Activated T-helper 9 cell treated with anti-CD3 and anti-CD28 coated beads, Interleukin-2, amount 50 U/mL, for 16 hours (primary cell): Measurements from ENCODE around the gene EVPLL.
"Not testable (repeated sequence)": the region's sequence is repeated elsewhere in the genome, so short reads cannot be mapped to it uniquely, and the experiment has no call there.

Source experiments
- DNase-seq: peaks from one replicate; pipeline ENCODE4 v3.0.0-alpha.2; 2020; ENCODE audit warnings: low read depth

Gene EVPLL

GRCh38 chr17:18379246-18380146 lies 1.9 kb downstream of the EVPLL start:
- DNase-seq, result no peak

GRCh38 chr17:18380471-18381157 lies 3.0 kb downstream of the EVPLL start:
- DNase-seq, result no peak

GRCh38 chr17:18381158-18381952 lies 3.8 kb downstream of the EVPLL start:
- no peak for DNase-seq

- DNase-seq, result no peak
Observed at GRCh38 chr17:18381953-18382245, 4.3 kb downstream of the EVPLL start.

GRCh38 chr17:18382441-18383078 lies 5.0 kb downstream of the EVPLL start:
- DNase-seq, result no peak

- not testable (repeated sequence) for DNase-seq
Observed at GRCh38 chr17:18383079-18383481, 5.5 kb downstream of the EVPLL start.

GRCh38 chr17:18384271-18384670 lies 6.7 kb downstream of the EVPLL start:
- DNase-seq, result not testable (repeated sequence)

- not testable (repeated sequence) for DNase-seq
Observed at GRCh38 chr17:18387583-18387982, 10.0 kb downstream of the EVPLL start.

- not testable (repeated sequence) for DNase-seq
Observed at GRCh38 chr17:18388266-18388665, 10.7 kb downstream of the EVPLL start.

GRCh38 chr17:18388728-18389127 lies 11.2 kb downstream of the EVPLL start:
- not testable (repeated sequence) for DNase-seq

- not testable (repeated sequence) for DNase-seq
Observed at GRCh38 chr17:18401872-18402590, 24.5 kb downstream of the EVPLL start.

GRCh38 chr17:18403166-18403565 lies 25.6 kb downstream of the EVPLL start:
- DNase-seq, result not testable (repeated sequence)

GRCh38 chr17:18403604-18404003 lies 26.0 kb downstream of the EVPLL start:
- not testable (repeated sequence) for DNase-seq

GRCh38 chr17:18408906-18409305 lies 31.3 kb downstream of the EVPLL start:
- not testable (repeated sequence) for DNase-seq

- DNase-seq, result not testable (repeated sequence)
Observed at GRCh38 chr17:18409321-18409720, 31.7 kb downstream of the EVPLL start.

- DNase-seq, result not testable (repeated sequence)
Observed at GRCh38 chr17:18410736-18411135, 33.2 kb downstream of the EVPLL start.

- not testable (repeated sequence) for DNase-seq
Observed at GRCh38 chr17:18411377-18411864, 33.8 kb downstream of the EVPLL start.

GRCh38 chr17:18412001-18412538 lies 34.5 kb downstream of the EVPLL start:
- not testable (repeated sequence) for DNase-seq

GRCh38 chr17:18421521-18421920 lies 43.9 kb downstream of the EVPLL start:
- not testable (repeated sequence) for DNase-seq

GRCh38 chr17:18422464-18422863 lies 44.9 kb downstream of the EVPLL start:
- not testable (repeated sequence) for DNase-seq

- DNase-seq, result not testable (repeated sequence)
Observed at GRCh38 chr17:18423015-18423414, 45.4 kb downstream of the EVPLL start.
